Stimulated activated CD8-positive, alpha-beta memory T cell treated with anti-CD3 and anti-CD28 coated beads, Interleukin-7, amount 100 ng/mL, for 24 hours (primary cell): ENCODE results near the gene PRDM16.

ENCODE experiments used
- DNase-seq: peaks from one replicate; pipeline ENCODE4 v3.0.0-alpha.2; 2020; ENCODE audit warnings: low read depth

PRDM16 gene

DNA sequence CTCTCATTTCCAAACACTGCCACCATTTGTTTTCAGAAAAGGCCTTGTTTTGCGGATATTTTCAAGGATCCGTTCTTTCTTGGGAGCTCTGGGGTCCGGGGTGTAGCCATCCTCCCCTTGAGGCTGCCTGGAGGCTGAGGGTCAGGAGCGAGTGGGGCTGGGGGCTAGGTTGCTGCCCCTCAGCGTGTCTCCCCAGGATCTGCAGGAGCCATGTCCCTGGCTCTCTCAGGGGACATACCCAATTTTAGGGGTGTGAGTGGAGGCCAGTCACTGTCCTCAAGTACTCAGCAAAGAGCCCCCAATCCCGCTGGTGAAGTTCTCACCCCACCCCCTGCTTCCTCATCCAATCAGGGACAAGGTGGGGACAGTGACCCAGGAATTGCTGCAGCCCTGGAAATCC is 15.0 kb upstream of the PRDM16 start:
- no peak for DNase-seq

DNA sequence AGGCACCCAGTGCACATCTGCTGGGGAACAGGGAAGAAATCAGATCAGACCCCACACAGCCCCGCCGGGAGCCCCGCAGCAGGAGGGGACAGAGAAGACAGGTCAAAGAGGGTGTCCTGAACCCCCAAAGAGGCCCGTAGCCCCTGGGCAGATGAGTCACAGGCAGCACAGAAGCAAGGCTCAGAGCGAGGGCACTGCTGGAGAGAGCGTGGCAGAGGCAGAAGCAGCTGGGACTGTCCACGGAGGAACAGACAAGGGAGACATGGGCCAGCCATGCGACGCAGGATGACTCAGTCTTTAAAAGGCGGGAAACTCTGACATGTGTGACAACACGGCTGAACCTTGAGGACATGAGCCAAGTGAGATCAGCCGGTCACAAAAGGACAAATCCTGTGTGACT is 14.5 kb upstream of the PRDM16 start:
- DNase-seq: no peak

DNA sequence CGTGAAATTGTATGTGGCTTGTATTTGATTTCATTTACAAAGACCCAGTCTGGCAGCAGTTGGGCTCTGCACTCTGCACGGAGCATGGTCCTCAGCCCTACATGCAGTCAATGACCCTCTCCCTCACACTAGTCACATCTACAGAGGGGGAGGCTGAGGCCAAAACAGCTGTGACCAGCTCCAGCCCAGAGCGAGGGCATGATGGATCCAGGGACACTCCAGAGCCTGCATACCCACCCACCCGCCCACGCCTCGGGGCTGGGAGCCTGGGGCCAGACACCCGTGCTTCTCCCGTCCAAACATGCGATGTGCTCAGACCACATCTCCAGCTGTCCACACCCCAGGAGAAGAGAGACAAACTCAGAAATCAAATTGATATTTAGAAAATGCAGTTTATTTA is 14.0 kb upstream of the PRDM16 start:
- no peak for DNase-seq

DNA sequence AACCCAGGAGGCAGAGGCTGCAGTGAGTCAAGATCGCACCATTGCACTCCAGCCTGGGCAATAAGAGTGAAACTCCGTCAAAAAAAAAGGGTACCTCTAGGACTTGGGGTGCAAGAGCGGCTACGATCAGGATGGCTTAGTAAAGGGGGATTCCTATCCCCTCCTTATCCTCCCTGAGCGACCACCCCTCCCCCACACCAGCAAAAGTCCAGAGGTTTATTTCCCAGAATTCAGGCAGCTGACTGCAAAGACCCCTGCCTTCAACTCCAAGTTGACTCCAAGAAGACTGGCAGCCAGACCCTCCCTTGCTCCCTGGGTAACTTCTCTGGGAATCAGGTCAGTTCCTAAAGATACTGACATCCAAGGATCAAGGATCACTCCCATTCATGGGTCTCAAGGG is 12.4 kb upstream of the PRDM16 start:
- DNase-seq: no peak

DNA sequence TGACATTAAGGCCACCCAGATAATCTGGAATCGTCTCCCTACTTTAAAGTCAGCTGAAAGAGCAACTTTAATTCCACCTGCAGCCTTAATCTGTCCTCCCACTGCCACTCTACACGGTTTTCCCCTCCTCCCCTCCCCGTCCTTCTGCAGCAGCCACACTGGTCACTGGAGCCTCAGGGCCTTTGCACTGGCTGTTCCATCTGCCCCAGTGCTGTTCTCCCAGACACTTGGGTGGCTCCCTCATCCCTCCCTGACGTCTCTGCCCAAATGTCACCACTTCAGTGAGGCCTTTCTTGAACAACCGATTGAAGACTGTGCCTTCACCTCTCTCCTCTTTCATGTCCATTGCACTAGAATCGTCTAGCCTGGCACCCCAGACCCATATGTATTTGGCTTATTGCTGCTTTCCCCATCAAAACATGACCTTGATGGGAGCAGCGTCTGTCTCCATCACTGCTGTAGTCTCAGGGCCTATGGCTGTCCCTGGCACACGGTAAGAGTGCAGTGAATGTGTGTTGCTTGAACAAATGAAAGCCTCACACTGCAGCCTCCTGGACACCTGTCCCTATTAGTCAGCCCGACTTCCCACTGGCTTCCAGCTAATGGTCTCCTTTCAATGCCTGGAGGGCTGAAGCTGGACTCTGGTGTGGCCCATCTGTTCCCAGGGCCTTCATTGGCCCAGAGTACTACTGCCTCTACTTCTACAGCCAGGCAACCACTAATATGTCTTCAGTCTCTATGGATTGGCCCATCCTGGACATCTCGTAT is 10.6 kb upstream of the PRDM16 start:
- no peak for DNase-seq

DNA sequence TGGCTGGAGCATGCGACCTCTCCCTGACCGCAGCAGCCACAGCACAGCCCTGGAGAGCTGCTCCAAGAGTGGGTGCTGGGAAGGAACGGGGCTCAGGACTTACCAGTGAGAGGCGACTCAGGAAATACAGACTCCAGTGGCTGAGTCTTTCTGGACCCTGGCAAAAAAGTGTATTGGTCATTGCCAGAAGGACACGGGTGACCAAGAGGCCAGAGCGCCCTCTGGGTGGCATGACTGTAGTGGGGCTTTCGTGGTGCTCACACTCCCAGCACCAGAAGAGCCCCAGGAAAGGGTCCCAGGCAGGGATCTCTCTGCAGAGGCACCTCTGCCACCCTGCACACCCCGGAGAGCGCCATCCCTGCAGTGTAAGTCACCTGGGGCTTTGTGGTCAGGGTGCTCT is 8.9 kb upstream of the PRDM16 start:
- DNase-seq: no peak

DNA sequence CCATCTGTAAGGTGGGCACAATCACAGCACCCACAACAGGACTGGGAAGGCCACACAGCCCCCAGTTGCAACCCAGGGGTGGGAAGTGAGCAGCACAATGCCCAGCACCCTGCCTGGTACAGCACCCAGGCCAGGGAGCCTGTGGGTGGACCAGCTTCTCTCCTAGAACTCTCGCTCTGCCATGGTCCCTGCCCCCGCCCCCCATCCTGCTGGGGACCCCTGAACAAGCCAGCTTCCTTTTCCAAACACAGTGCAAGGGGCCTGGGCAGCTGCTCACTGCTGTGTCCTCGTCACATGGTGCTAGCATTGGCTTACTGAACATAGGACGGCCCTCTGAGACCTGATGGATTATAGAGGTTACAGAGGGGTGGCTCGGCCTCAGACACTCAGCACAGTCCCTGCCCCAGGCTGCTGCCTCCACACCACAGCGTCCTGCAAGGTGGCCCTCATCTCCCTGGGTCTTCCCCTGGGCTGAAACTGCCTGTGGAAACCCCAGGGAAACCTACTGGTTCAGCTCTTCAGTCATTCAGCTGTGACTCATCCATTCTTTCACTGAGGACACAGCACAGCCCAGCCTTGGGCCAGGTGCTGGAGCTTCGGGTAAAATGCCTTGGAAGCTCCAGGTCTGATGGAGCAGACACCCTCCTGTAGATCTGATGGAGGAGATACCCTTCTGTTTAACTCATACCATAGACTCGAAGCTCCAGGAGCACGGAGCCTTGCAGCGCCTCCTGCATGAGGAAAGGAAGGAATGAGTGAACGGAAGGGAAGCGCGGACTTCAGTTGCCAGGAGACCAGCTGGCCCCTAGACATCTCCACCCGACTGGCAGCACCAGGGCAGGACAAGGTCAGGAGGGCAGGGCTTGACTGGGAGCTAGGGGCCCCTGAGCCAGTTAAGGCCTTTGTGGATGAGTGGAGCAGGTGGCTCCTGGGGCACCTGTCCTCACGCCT is 8.1 kb upstream of the PRDM16 start:
- no peak for DNase-seq

DNA sequence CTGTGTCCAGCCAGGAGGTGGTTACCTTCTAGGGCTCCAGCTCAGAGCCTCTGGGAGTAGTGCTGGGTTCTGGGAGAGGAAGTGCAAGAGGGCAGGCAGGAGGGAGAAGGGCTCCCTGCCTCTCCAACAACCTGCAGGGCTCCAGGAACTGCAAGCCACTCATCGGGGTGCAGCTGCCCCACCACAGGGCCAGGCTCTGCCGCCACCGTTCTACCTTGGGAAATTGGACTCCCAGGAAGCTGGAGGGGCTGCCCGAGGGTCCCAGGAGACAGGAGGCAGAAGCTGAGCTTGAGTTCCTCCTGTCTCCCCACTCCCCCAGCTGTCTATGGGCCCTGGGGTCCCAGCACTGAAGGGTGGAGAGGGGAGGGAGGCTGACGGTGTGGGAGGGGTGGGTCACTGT is 7.4 kb upstream of the PRDM16 start:
- DNase-seq: no peak

DNA sequence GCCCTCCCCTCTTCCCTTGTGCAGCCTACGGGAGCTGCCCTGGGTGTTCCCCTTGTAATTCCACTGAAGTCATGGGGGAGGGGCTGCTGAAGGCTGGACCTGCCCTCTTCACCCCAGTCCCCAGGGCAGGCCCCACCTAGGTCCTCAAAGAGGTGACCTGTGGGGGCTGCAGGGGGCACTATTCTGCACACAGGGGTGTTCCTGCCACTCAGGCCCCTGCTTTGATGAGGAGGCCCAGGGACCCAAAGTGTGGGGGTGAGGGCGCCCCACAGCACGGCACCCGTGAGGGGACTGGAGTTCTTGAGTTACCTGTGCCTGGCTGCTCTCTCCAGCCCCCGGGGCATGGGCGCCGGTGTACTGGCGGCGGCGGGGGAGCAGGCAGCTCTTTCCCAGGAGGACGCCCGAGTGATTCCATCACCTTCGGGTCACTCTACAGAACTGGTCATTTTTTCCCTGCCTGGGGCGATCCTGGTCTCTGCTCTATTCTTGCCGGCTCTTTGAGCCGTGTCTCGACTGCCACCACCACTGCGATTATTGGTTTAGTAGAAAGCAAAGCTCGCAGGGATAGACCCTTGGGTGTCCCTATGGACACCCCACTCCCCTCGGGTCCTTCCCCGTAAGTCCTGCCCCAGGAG is 6.9 kb upstream of the PRDM16 start:
- no peak for DNase-seq

DNA sequence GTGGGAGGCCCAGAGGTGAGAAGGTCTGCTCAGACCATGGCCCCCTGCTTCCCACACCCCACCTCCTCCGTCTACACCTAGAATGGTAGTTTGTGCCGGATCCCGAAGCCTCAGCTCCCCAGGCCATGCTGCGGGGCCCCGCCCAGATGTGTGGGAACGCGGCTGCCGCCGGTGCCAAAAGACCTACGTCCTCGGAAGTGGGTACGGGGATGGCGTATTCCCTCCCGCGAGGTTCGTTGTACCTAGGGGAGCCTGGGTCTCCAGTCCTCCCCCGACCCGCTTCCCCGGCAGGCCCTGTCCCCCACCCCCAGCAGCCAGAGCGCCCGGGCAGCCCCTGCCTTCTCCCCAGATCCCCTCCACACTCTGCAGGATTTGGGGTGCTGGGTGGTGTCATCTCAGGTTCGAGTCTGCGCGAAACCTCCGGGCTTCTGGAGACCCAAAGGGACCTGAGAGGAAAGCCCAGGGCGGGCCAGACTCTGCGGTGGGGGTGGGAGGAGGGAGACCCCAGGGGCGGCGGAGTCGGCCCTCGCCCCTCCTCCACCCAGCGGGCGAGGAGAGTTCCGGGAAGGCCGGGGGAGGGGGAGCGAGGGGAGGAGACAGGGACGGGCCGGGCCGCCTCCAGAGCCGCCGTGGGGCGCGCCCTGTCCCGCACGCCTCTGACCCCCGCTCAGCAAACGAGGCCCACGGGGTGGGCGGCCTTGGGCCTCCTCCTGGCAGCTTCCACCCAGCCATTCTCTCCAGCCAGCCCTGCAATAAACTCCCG is 6.2 kb upstream of the PRDM16 start:
- no peak for DNase-seq

DNA sequence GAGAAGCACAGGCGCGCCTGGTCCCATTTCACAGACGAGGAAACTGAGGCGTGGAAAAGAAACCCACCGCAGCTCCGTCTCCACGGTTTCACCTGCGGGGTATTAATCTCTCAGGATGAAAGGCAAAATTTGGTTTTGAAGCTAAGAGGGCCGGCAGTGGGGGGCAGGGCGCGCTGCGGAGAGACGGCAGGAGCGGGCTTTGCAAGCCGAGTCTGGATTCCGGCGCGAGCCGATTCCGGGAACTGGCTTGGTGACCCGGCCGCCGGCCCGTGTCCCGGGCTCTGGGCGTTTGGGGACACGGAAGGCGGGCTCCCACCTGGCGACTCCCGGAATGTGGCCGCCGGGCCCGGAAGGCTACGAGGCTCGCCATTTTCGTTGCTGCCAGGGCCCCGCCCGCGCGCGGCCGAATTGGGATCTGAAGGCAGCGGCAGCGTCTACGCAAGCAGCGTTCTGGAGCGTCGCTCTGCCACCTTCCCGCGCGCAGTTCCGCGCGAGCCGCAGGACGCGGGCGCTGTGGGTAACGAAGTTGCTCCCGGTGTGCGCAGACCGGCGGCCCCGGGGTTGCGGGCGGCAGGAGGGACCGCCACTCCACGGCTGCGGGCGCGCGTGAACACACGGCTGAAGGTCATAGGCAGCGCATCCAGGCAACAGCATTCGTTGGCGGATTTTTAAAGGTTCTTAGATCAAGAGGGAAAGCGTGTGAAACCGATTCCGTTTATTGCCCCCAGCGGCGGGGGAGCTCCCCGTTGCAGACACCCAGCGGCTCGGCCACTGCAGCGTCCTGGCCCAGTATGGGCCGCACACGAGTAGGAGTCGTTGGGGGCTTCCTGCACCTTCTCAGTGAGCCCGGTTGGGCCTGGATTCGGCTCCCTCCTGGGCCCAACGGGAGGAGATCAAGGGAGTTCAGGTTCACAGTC is 5.4 kb upstream of the PRDM16 start:
- no peak for DNase-seq

DNA sequence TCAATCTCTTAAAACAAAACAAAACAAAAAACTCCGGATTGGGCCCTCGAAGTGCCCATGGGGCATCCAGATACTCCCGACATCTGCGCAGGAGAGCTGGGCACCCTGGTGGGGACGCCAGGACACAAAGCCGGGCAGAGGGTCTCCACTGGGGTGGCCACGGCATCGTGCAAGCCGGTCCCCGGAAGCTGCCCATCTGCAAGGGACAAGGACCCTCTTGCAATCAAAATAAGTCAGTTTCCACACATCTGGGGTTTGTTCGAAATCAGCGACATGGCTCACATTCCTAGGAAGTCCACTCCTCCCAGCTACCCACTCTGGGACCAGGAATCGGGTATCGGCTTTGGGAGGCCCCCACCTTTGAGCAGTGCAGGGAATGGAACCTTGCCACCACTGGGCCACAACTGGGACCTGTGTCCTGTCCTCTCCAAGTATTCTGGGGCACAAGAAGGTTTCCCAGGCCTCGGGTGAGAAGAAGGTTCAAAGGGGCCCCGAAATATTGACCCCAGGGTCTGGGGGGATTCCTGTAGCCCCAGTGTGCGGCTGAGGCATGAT is 4.6 kb upstream of the PRDM16 start:
- no peak for DNase-seq

DNA sequence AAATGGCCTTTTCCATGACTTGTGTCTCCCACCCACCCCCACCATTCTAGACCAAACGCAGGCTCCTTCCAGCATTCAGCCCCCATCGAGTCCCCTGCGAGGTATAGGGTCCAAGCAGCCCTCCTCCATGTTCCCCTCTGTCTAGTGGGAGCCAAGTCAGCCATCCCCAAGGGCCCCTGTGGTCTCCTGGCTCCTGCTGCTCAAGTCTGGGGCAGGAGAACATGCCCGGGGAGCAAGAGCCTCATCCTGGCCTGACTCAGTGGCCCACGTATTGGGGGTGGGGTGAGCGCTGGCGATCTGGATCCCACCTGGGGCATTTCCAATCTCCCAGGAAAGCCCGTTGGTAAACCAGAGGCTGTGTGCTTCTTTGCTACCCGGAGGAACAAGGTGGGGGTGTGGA is 4.1 kb upstream of the PRDM16 start:
- DNase-seq: no peak

DNA sequence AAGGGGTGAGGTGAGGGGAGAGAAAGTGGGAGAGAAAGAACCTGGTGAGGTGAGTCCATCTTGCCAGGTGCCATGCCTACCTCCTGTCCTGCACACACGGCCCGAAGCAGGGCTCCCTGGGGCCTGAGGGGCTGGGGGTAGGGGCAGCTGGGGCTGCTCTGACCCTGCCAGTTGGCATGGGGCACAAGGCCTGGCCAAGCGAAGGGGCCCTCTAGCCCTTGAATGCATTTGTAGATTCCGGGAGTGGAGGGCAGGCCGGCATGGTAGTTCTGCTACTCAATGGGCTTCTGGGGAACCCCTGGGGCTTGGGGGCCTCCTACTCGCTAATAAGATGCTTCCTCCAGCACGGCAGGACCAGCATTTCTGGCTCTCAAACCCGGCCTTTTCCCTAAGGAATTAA is 3.6 kb upstream of the PRDM16 start:
- DNase-seq: no peak

DNA sequence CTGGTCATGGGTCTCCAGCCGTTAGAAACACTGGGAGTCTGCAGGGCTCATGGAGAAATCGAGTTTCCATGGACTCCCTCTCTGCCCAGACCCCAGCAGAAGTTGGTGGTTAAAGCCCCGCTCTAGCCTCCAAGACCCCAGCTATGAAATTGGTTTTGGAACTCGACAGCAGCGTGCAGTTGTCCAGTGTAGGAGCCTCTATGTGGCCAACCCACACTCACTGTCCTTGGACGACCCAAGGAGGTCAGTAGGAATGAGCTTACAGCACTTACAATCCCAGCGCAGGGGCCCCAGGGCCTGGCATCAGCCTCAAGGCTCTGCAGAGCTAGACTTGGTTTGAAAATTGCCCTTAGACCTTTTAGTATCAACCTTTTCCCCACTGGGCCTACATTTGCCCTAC is 3.2 kb upstream of the PRDM16 start:
- DNase-seq: no peak

DNA sequence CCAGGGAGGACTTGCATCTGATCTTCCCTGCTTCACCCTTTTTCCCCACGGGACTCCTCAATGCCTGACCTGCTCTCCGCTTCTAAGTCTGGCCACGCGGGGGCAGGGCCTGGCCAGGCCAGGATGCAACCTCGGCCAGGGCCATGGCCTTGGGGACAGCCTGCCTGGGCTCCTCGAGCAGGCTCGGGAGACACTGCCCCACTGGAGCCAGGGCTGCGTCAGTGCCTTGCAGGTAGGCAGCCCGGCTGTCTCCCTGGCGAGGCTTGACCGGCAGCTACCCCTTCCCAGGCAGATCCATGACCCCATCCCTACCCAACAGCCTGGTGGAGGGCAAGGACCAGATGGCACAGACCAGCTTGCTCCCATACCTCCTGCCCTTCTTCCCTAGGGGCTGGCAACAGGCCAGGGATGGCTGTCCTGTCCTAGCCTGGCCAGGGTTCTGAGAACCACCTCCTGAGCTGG is 2.7 kb upstream of the PRDM16 start:
- no peak for DNase-seq

DNA sequence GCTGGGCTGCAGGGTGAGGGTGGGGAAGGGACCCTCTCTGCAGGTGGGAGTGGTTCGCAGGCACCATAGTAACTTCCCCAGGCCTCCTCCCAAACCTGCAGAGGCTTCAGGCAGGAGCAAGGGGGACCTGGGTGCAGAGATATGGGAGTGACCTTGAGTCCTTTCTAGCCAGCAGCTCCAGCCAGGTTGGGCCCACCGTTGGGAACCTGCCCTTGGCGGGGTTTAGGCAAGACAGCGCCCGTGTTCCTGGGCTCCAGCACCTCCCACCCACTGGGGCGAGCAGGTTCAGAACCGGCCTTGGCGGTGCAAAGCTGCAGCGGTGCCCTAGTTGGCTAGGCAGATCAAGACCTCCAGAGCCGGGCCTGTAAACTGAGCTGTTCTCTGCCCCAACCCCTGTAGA is 2.2 kb upstream of the PRDM16 start:
- no peak for DNase-seq

DNA sequence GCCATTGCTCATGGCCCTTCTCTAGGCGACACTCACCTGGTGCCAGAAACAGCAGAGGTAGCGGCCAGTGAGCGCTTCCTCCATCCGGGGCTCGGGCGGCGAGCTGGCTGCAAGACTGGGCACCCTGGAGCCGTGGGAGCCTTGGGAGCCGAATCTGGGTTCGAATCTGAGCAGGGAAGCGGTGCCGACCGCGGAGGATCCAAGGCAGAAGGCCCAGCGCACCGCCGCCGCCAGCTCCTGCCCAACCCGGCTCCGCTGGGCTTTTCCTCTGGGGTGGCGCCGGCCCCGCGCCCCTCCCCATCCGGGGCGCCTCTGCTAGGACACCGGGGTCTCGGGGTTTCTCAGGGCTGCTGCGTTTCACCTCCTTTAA is 1.7 kb upstream of the PRDM16 start:
- no peak for DNase-seq

DNA sequence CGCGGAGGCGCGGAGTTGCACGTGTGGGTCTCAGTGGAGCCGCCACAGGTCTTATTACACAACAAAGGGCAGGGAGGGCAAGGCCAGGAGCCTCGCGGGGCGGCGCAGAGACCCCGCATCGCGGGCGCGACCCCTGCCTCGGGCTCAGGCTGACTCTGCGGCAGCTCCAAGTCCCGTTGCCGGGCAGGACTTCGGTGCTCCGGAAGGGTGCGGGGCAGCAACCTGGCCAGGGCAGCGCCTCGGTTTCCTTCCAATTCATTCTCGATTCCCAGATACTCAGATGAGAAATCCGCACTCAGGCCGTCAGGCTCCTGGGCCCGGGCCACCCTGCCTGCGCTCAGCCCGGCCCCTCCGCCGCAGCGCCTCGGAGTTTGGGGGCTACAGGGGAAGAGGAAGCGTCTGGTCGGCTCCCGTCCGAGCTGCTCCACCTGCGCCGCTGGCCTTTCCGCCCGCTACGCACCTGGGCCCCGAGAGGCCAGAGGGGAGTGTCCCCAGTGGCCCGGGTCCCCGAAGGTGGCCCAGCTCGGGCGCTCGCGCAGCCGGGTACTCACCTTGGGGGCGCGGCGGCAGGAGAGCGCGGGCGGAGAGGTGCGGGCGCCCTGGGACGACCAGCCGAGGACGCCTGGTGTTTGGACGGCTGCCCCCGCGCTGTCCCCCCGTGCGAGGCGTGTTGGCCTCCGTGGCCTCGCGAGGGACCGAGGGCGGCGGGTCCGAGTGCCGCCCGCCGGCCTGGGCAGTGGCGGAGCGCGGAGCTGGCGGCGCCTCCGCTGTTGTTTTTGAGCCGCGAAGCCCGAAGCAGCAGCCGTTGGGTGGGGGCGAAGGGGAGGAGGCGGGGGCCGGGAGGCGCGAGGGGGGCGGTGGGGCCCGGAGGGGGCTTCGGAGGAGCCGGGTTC is 1.1 kb upstream of the PRDM16 start:
- no peak for DNase-seq
